Panc1 (cell line): ENCODE data around the gene DHRS7. TPM values are rescaled to one million over a fixed set of nuclear protein-coding genes. Genes with fewer than 3 reads are reported as not detected.

Experiments used
- ATAC-seq: fragments of 200-7000 bp; cut with Tn5 transposase; 2 replicates; pipeline ENCODE4 v1.9.1; 2020; ENCODE audit warnings: mild to moderate bottlenecking, moderate library complexity
- BruUV-seq: library from RNA; stranded (reverse); fragments of 400-500 nt; replicated peaks from 2 replicates; lab custom pipeline; 2021; lab: Mats Ljungman, UMichigan
- CTCF ChIA-PET: fragments of 300-600 bp; sonication (Branson Sonifier 250); formaldehyde crosslinking; loops from one replicate; lab custom pipeline; 2022; ENCODE audit warnings: antibody characterized with exemption; lab: Charles Lee
- POLR2A ChIA-PET: fragments of 300-600 bp; sonication (Branson Sonifier 250); formaldehyde crosslinking; loops from one replicate; lab custom pipeline; 2022; ENCODE audit warnings: antibody characterized with exemption; lab: Charles Lee
- DNase-seq: peaks from one replicate; pipeline ENCODE4 v3.0.0-alpha.2; 2010; ENCODE audit warnings: low read depth, low spot score
- H3K27ac ChIP-seq: 2 replicates; pipeline ENCODE4 v1.5.1; 2011; ENCODE audit warnings: mild to moderate bottlenecking, low read length, inconsistent platforms
- H3K27me3 ChIP-seq: fragments of 200-500 bp; sonication (Bioruptor generic); 2 replicates; pipeline ENCODE4 v1.6.0; 2014; ENCODE audit warnings: low read length, inconsistent platforms; ENCODE audit not compliant: control insufficient read depth, insufficient read depth
- H3K36me3 ChIP-seq: fragments of 200-500 bp; sonication (Bioruptor generic); 2 replicates; pipeline ENCODE4 v1.5.1; 2014; ENCODE audit warnings: inconsistent platforms, mild to moderate bottlenecking, low read length, moderate library complexity; ENCODE audit not compliant: control insufficient read depth, insufficient read depth
- H3K4me1 ChIP-seq: 2 replicates; pipeline ENCODE4 v1.5.1; 2011; ENCODE audit warnings: inconsistent platforms, mild to moderate bottlenecking, low read length, moderate library complexity; ENCODE audit not compliant: control insufficient read depth, insufficient read depth
- H3K4me3 ChIP-seq, 2 experiments: 2 replicates each; pipeline ENCODE4 v1.5.1; 2011 to 2012; ENCODE audit warnings: low read depth in 2 of 2, low read length in 2 of 2, mild to moderate bottlenecking in 2 of 2, inconsistent platforms in 1 of 2, moderate library complexity in 1 of 2
- H3K9me3 ChIP-seq: fragments of 200-500 bp; sonication (Bioruptor generic); 2 replicates; pipeline ENCODE4 v1.5.1; 2014; ENCODE audit warnings: low read depth, mild to moderate bottlenecking, inconsistent platforms, low read length, moderate library complexity; ENCODE audit not compliant: control insufficient read depth, insufficient read depth
- POLR2AphosphoS5 ChIP-seq: IDR thresholded peaks from 2 replicates; pipeline ENCODE4 v1.6.1; 2012; ENCODE audit warnings: mild to moderate bottlenecking, low read depth, low read length, moderate library complexity
- SIN3A ChIP-seq: IDR thresholded peaks from 2 replicates; pipeline ENCODE4 v1.6.1; 2012; ENCODE audit warnings: low read depth, mild to moderate bottlenecking, low read length, moderate library complexity, borderline replicate concordance; ENCODE audit not compliant: insufficient read depth
- TCF7L2 ChIP-seq: IDR thresholded peaks from 2 replicates; pipeline ENCODE4 v1.6.1; 2011; ENCODE audit warnings: mild to moderate bottlenecking, low read depth, low read length, inconsistent platforms
- in situ Hi-C: cut with HindIII; loops from 2 replicates; pipeline ENCODE4 v1.10.0; 2016; ENCODE audit warnings: low sequenced_read_pairs, low pct_unique_long_range_greater_than_20kb
- intact Hi-C: fragments of 100-400 bp; cut with micrococcal nuclease; formaldehyde crosslinking; loops from one replicate; pipeline ENCODE4 v1.10.0; 2022; ENCODE audit not compliant: unreplicated experiment
- total RNA-seq: library from RNA; stranded (reverse); gene quantifications from one replicate; pipeline ENCODE4 v1.2.1, GENCODE V29; 2021; ENCODE audit not compliant: unreplicated experiment
- TF ChIP-seq, protein P1 (sequence below): fragments of 450-650 bp; IDR thresholded peaks from 2 replicates; pipeline ENCODE4 v1.5.1; 2017; ENCODE audit warnings: mild to moderate bottlenecking
- TF ChIP-seq, protein P2 (sequence below), 2 experiments: IDR thresholded peaks; 2 replicates each; pipeline ENCODE4 v1.6.1; 2011 to 2012; ENCODE audit warnings: low read depth in 2 of 2, control low read depth in 1 of 2, low read length in 1 of 2, mild to moderate bottlenecking in 1 of 2, moderate library complexity in 1 of 2; ENCODE audit not compliant: insufficient read depth in 1 of 2

The DHRS7 gene
- total RNA-seq, 1 experiment from 2014 or later: 34.5 TPM

DNA sequence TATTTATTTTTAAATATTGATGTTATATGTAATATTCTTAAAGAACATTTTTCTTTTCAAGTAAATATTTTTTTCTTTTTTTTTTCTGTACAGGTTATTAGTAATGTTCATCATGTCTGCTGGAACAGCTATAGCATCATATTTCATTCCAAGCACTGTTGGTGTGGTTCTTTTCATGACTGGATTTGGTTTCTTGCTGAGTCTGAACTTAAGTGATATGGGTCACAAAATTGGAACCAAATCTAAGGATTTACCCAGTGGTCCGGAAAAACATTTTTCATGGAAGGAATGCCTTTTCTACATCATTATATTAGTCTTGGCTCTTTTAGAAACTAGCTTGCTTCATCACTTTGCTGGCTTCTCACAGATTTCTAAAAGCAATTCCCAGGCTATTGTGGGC is 50.3 kb downstream of the DHRS7 start:
- no TSS peak for BruUV-seq
- in situ Hi-C loops: no loop called here
- Histone ChIP-seq H3K4me1 (no peaks in the 10 kb centered on the region), H3K9me3 (no peaks in the 10 kb centered on the region), H3K36me3 (peaks cover 25% of the 10 kb centered on the region), H3K27me3 (no peaks in the 10 kb centered on the region), H3K4me3 (no peak overlapping the region), H3K27ac (no peak overlapping the region)
- no peak for TF ChIP-seq SIN3A
- no peak for TF ChIP-seq POLR2AphosphoS5
- TF ChIP-seq, protein P1, sequence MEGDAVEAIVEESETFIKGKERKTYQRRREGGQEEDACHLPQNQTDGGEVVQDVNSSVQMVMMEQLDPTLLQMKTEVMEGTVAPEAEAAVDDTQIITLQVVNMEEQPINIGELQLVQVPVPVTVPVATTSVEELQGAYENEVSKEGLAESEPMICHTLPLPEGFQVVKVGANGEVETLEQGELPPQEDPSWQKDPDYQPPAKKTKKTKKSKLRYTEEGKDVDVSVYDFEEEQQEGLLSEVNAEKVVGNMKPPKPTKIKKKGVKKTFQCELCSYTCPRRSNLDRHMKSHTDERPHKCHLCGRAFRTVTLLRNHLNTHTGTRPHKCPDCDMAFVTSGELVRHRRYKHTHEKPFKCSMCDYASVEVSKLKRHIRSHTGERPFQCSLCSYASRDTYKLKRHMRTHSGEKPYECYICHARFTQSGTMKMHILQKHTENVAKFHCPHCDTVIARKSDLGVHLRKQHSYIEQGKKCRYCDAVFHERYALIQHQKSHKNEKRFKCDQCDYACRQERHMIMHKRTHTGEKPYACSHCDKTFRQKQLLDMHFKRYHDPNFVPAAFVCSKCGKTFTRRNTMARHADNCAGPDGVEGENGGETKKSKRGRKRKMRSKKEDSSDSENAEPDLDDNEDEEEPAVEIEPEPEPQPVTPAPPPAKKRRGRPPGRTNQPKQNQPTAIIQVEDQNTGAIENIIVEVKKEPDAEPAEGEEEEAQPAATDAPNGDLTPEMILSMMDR: no peak
- no peak for TF ChIP-seq TCF7L2
- TF ChIP-seq, protein P2, sequence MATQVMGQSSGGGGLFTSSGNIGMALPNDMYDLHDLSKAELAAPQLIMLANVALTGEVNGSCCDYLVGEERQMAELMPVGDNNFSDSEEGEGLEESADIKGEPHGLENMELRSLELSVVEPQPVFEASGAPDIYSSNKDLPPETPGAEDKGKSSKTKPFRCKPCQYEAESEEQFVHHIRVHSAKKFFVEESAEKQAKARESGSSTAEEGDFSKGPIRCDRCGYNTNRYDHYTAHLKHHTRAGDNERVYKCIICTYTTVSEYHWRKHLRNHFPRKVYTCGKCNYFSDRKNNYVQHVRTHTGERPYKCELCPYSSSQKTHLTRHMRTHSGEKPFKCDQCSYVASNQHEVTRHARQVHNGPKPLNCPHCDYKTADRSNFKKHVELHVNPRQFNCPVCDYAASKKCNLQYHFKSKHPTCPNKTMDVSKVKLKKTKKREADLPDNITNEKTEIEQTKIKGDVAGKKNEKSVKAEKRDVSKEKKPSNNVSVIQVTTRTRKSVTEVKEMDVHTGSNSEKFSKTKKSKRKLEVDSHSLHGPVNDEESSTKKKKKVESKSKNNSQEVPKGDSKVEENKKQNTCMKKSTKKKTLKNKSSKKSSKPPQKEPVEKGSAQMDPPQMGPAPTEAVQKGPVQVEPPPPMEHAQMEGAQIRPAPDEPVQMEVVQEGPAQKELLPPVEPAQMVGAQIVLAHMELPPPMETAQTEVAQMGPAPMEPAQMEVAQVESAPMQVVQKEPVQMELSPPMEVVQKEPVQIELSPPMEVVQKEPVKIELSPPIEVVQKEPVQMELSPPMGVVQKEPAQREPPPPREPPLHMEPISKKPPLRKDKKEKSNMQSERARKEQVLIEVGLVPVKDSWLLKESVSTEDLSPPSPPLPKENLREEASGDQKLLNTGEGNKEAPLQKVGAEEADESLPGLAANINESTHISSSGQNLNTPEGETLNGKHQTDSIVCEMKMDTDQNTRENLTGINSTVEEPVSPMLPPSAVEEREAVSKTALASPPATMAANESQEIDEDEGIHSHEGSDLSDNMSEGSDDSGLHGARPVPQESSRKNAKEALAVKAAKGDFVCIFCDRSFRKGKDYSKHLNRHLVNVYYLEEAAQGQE (IDR thresholded peaks at IDR 0.05; ENCODE audit: insufficient read depth in 1 of 2, low read depth in 2 of 2, low read length in 1 of 2): no peak
- ChIA-PET CTCF (no interaction called here), POLR2A (interaction anchor here (0.6 kb wide), 1 partner anchor 492 kb away, joined by 13 read pairs; no protein-coding TSS in a partner anchor)
- ATAC-seq (no peak), DNase-seq (no peak)
- intact Hi-C loops: no loop called here

DNA sequence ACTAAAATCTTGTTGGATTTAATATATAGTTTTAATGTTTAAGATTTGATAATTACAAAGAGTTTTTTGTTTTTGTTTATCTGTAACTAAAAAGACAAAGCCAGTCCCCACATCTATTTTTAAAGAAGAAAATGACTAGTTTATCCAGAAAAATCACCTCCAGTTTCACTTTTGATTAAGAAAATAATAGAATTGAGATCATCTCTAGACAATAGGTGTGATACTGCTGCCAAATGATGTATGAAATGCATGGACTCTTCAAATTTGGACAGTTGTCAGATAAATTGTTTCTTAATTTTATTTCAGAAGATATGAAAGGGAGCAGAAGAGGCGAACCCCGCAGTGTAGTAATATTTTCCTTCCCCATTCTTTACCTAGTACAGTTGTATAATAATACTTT is 53.5 kb downstream of the DHRS7 start:
- ATAC-seq: no peak

More for the DNA sequence above, 53.5 kb downstream of the DHRS7 start:
- Histone ChIP-seq H3K4me1 (no peaks in the 10 kb centered on the region), H3K27ac (no peak overlapping the region), H3K9me3 (no peaks in the 10 kb centered on the region), H3K36me3 (peaks cover 5% of the 10 kb centered on the region; the same call in 1 of the 2 replicates), H3K4me3 (no peak overlapping the region), H3K27me3 (no peaks in the 10 kb centered on the region)
- intact Hi-C loops: no loop called here
- POLR2A ChIA-PET: no interaction called here
- no TSS peak for BruUV-seq
- CTCF ChIA-PET: no interaction called here
- TF ChIP-seq, protein P1: no peak
- TF ChIP-seq SIN3A: no peak
- TF ChIP-seq POLR2AphosphoS5: no peak
- TF ChIP-seq, protein P2 (IDR thresholded peaks at IDR 0.05; ENCODE audit: insufficient read depth in 1 of 2, low read depth in 2 of 2, low read length in 1 of 2): no peak
- TF ChIP-seq TCF7L2: no peak
- DNase-seq: no peak
- in situ Hi-C loops: no loop called here
